Tibial nerve (tissue), 4 donors: Measurements from ENCODE around the gene NTF3.

Source experiments
- CTCF ChIP-seq, 5 experiments: fragments of 200-600 bp in 3 of 5; fragments of 450-650 bp in 2 of 5; sonication (generic) in 3 of 5; IDR thresholded peaks; one replicate each; pipeline ENCODE4 v1.5.1; 2016 to 2019; ENCODE audit warnings: antibody characterized with exemption in 5 of 5, mild to moderate bottlenecking in 3 of 5, moderate library complexity in 2 of 5
- EP300 ChIP-seq, 2 donors: sonication (generic); formaldehyde crosslinking; IDR thresholded peaks; one replicate each; pipeline ENCODE4 v1.6.1; 2017; ENCODE audit warnings: antibody characterized with exemption in 2 of 2, mild to moderate bottlenecking in 1 of 2

- TF ChIP-seq CTCF (IDR thresholded peaks at IDR 0.05) (peak in 3 of 5 experiments; percentile 22 to 35 (median 29)), EP300 (IDR thresholded peaks at IDR 0.05) (no peak)
Observed at GRCh38 chr12:5511644-5512600, 80.0 kb downstream of the NTF3 start.
